ENCODE measurements around the gene RHBDL3.

The RHBDL3 gene

GRCh38 chr17:32276171-32276601 lies 10.6 kb downstream of the RHBDL3 start:
- Histone ChIP-seq H3K9me3 (replicated peaks; ENCODE audit: insufficient read depth, low read length) (no peaks in the 10 kb centered on the region), H3K4me1 (ENCODE audit: low read length) (no peaks in the 10 kb centered on the region), H3K79me2 (ENCODE audit: low read length) (no peaks in the 10 kb centered on the region), H3K9ac (ENCODE audit: low read length) (no peak overlapping the region), H2AFZ (ENCODE audit: low read length) (no peak overlapping the region), H3F3A (ENCODE audit: insufficient read depth, low read length) (no peaks in the 10 kb centered on the region), H4K20me1 (ENCODE audit: insufficient read depth, low read length) (no peaks in the 10 kb centered on the region), H3K36me3 (replicated peaks; ENCODE audit: insufficient read depth, low read length) (no peaks in the 10 kb centered on the region), H3K27me3 (replicated peaks; ENCODE audit: insufficient read depth, low read length) (no peaks in the 10 kb centered on the region), H3K4me3 (ENCODE audit: low read length) (no peak overlapping the region), H3K9me2 (replicated peaks; ENCODE audit: insufficient read depth, low read length) (no peaks in the 10 kb centered on the region), H3K4me2 (ENCODE audit: low read depth, low read length) (no peak overlapping the region), H3K27ac (ENCODE audit: low read length) (no peak overlapping the region)
- TF ChIP-seq EZH2phosphoT487 (IDR thresholded peaks at IDR 0.05; ENCODE audit: low read length) (no peak), CTCF (IDR thresholded peaks at IDR 0.05; ENCODE audit: low read length) (no peak), EZH2 (optimal IDR thresholded peaks at IDR 0.05; ENCODE audit: low read depth, low read length) (no peak)
- no peak for DNase-seq

GRCh38 chr17:32277284-32277683 lies 11.7 kb downstream of the RHBDL3 start:
- Histone ChIP-seq H3K4me3 (ENCODE audit: low read length) (no peak overlapping the region), H3K36me3 (replicated peaks; ENCODE audit: insufficient read depth, low read length) (no peaks in the 10 kb centered on the region), H3K4me2 (ENCODE audit: low read depth, low read length) (no peak overlapping the region), H3K27me3 (replicated peaks; ENCODE audit: insufficient read depth, low read length) (no peaks in the 10 kb centered on the region), H3K4me1 (ENCODE audit: low read length) (no peaks in the 10 kb centered on the region), H3K27ac (ENCODE audit: low read length) (no peak overlapping the region), H4K20me1 (ENCODE audit: insufficient read depth, low read length) (no peaks in the 10 kb centered on the region), H3K9ac (ENCODE audit: low read length) (no peak overlapping the region), H3K9me3 (replicated peaks; ENCODE audit: insufficient read depth, low read length) (no peaks in the 10 kb centered on the region), H3K79me2 (ENCODE audit: low read length) (no peaks in the 10 kb centered on the region), H2AFZ (ENCODE audit: low read length) (no peak overlapping the region), H3K9me2 (replicated peaks; ENCODE audit: insufficient read depth, low read length) (no peaks in the 10 kb centered on the region), H3F3A (ENCODE audit: insufficient read depth, low read length) (no peaks in the 10 kb centered on the region)
- TF ChIP-seq EZH2 (optimal IDR thresholded peaks at IDR 0.05; ENCODE audit: low read depth, low read length) (no peak), EZH2phosphoT487 (IDR thresholded peaks at IDR 0.05; ENCODE audit: low read length) (no peak), CTCF (IDR thresholded peaks at IDR 0.05; ENCODE audit: low read length) (no peak)
- no peak for DNase-seq

- no peaks in the 10 kb centered on the region for H3K9me2 ChIP-seq (replicated peaks; ENCODE audit: insufficient read depth, low read length)
- TF ChIP-seq EZH2phosphoT487 (IDR thresholded peaks at IDR 0.05; ENCODE audit: low read length) (no peak), EZH2 (optimal IDR thresholded peaks at IDR 0.05; ENCODE audit: low read depth, low read length) (no peak), CTCF (IDR thresholded peaks at IDR 0.05; ENCODE audit: low read length) (no peak)
- H3K27me3 ChIP-seq (replicated peaks; ENCODE audit: insufficient read depth, low read length), result no peaks in the 10 kb centered on the region
- no peaks in the 10 kb centered on the region for H3K4me1 ChIP-seq (ENCODE audit: low read length)
- H3K4me2 ChIP-seq (ENCODE audit: low read depth, low read length), result no peak overlapping the region
- no peaks in the 10 kb centered on the region for H3K9me3 ChIP-seq (replicated peaks; ENCODE audit: insufficient read depth, low read length)
- H2AFZ ChIP-seq (ENCODE audit: low read length), result no peak overlapping the region
- no peak overlapping the region for H3K9ac ChIP-seq (ENCODE audit: low read length)
- no peaks in the 10 kb centered on the region for H3K36me3 ChIP-seq (replicated peaks; ENCODE audit: insufficient read depth, low read length)
- no peak overlapping the region for H3K4me3 ChIP-seq (ENCODE audit: low read length)
- no peaks in the 10 kb centered on the region for H3K79me2 ChIP-seq (ENCODE audit: low read length)
- no peaks in the 10 kb centered on the region for H4K20me1 ChIP-seq (ENCODE audit: insufficient read depth, low read length)
- no peak for DNase-seq
- H3F3A ChIP-seq (ENCODE audit: insufficient read depth, low read length), result no peaks in the 10 kb centered on the region
- no peak overlapping the region for H3K27ac ChIP-seq (ENCODE audit: low read length)
Observed at GRCh38 chr17:32278815-32279214, 13.2 kb downstream of the RHBDL3 start.
